Common myeloid progenitor, CD34-positive (primary cell): Measurements from ENCODE around the gene NAA80.
"Not testable (repeated sequence)": the region's sequence is repeated elsewhere in the genome, so short reads cannot be mapped to it uniquely, and the experiment has no call there.

Source experiments
- CTCF ChIA-PET: fragments of 350-600 bp; sonication (Branson Sonifier 250); formaldehyde crosslinking; loops from one replicate; lab custom pipeline; 2021; ENCODE audit warnings: antibody characterized with exemption; lab: Charles Lee
- POLR2A ChIA-PET: fragments of 350-600 bp; sonication (Branson Sonifier 250); formaldehyde crosslinking; loops from one replicate; lab custom pipeline; 2021; ENCODE audit warnings: antibody characterized with exemption; lab: Charles Lee
- DNase-seq, 3 donors: peaks; one replicate each; pipeline versions ENCODE4 v3.0.0 to v3.0.0-alpha.2; 2013
- H3K27ac ChIP-seq, 2 experiments: 1 replicate in 1 of 2; 2 replicates in 1 of 2; pipeline ENCODE4 v1.7.0; 2013; ENCODE audit warnings: inconsistent platforms in 2 of 2, low read length in 2 of 2, mild to moderate bottlenecking in 2 of 2, low read depth in 1 of 2, moderate library complexity in 1 of 2; ENCODE audit not compliant: severe bottlenecking in 2 of 2, insufficient read depth in 1 of 2, poor library complexity in 1 of 2
- H3K27me3 ChIP-seq, 5 experiments: replicated peaks in 2 of 5; 1 replicate in 3 of 5; 2 replicates in 2 of 5; pipeline versions ENCODE4 v1.6.1 to v1.7.0; 2013; ENCODE audit warnings: low read length in 4 of 5, mild to moderate bottlenecking in 2 of 5, moderate library complexity in 2 of 5, inconsistent platforms in 1 of 5; ENCODE audit not compliant: insufficient read depth in 5 of 5, control insufficient read depth in 4 of 5
- H3K36me3 ChIP-seq, 4 experiments: 1 replicate in 2 of 4; 2 replicates in 2 of 4; pipeline versions ENCODE4 v1.6.1 to v1.7.0; 2013; ENCODE audit warnings: low read length in 3 of 4, control low read depth in 1 of 4, mild to moderate bottlenecking in 1 of 4; ENCODE audit not compliant: control insufficient read depth in 4 of 4, insufficient read depth in 4 of 4
- H3K4me1 ChIP-seq, 4 experiments: 1 replicate in 3 of 4; 2 replicates in 1 of 4; pipeline versions ENCODE4 v1.6.1 to v1.7.1; 2013; ENCODE audit warnings: low read length in 3 of 4, mild to moderate bottlenecking in 3 of 4, control low read depth in 1 of 4, inconsistent platforms in 1 of 4, moderate library complexity in 1 of 4; ENCODE audit not compliant: control insufficient read depth in 4 of 4, insufficient read depth in 4 of 4; ENCODE audit errors: control extremely low read depth in 1 of 4
- H3K4me3 ChIP-seq, 7 experiments: 1 replicate in 4 of 7; 2 replicates in 3 of 7; pipeline versions ENCODE4 v1.5.1 to v1.7.0; 2013; ENCODE audit warnings: mild to moderate bottlenecking in 7 of 7, low read length in 6 of 7, moderate library complexity in 6 of 7, inconsistent platforms in 2 of 7, low read depth in 2 of 7, control low read depth in 1 of 7; ENCODE audit not compliant: insufficient read depth in 4 of 7, control insufficient read depth in 1 of 7; ENCODE audit errors: extremely low read depth in 1 of 7
- H3K9me3 ChIP-seq, 5 experiments: 1 replicate in 4 of 5; 2 replicates in 1 of 5; pipeline versions ENCODE4 v1.6.1 to v1.7.1; 2013; ENCODE audit warnings: low read length in 4 of 5, mild to moderate bottlenecking in 2 of 5, inconsistent platforms in 1 of 5, low read depth in 1 of 5, moderate library complexity in 1 of 5; ENCODE audit not compliant: control insufficient read depth in 4 of 5, insufficient read depth in 2 of 5; ENCODE audit errors: control extremely low read depth in 1 of 5
- WGBS: methylation state at CpG from one replicate; pipeline ENCODE4 v1.1.5; 2013; ENCODE audit not compliant: insufficient coverage; 5-methylcytosine and 5-hydroxymethylcytosine counted together

NAA80 gene

DNA sequence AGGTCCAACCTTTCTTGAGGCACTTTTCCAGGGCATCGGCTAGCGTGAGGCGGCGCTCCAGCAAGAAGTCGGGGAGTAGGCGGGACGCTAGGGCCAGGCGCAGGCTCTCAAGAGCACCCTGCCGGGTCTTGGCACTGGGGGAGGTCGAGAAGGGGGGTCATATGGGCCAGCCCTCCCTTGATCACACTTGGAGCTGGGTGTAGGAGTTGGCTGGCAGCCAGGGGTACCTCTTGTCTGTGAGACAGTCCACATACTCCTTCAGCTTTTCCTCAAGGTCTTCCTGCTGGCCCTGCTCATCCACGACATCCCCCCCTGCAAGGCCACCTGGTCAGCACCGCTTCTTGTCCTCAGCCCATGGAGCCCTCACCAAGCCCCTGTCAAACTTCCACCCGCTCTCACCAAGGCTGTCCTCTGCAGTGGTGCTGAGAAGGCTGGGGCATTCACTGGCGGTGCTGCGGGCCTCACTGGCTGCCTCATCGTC lies 9.0 kb downstream of the NAA80 start:
- DNase-seq: no peak
- CTCF ChIA-PET: interaction anchor here (1.5 to 3.4 kb wide), 3 partner anchors 15 to 34 kb away, joined by 4 to 10 read pairs (median 6); no protein-coding TSS in a partner anchor
- WGBS: 95% methylated on average over 14 of the region's 16 CpGs
- no peaks in the 10 kb centered on the region for H3K9me3 ChIP-seq
- POLR2A ChIA-PET: no interaction called here
- no peak overlapping the region for H3K4me3 ChIP-seq
- H3K27me3 ChIP-seq: no peaks in the 10 kb centered on the region
- peaks cover 3 to 25% (median 19%) of the 10 kb centered on the region in 4 experiments for H3K4me1 ChIP-seq
- peaks cover 2 to 52% (median 36%) of the 10 kb centered on the region in 4 experiments for H3K36me3 ChIP-seq
- H3K27ac ChIP-seq: no peak overlapping the region

DNA sequence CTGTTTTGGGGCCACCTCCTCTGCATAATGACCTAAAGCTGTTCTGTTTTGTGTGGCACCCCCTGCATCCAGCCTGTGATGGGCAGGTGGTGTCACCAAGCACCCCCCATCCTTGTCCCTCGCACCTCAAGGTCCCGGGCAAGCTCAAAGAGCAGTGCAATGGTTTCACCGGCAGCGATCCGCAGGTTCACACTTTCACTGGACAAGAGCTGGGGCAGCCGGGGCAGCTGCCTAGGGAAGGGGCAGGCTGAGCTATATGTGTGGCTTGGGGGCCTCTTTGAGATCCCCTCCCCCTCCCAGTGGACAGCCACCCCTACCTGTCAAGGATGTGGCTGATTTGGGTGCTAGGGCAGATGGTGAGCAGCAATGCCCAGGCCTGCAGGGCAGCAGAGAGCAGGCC lies 10.1 kb downstream of the NAA80 start:
- DNase-seq: no peak
- CTCF ChIA-PET: interaction anchor here (0.7 to 3.4 kb wide), 8 partner anchors 8 to 35 kb away, joined by 3 to 10 read pairs (median 3); partner anchors contain the start of genes HYAL3 and NAA80
- Histone ChIP-seq H3K36me3 (peaks cover 2 to 49% (median 36%) of the 10 kb centered on the region in 4 experiments), H3K27ac (no peak overlapping the region), H3K4me1 (peaks cover 3 to 25% (median 19%) of the 10 kb centered on the region in 4 experiments), H3K27me3 (no peaks in the 10 kb centered on the region), H3K4me3 (no peak overlapping the region), H3K9me3 (no peaks in the 10 kb centered on the region)
- POLR2A ChIA-PET: no interaction called here
- 100% methylated on average over 6 of the region's 6 CpGs for WGBS

DNA sequence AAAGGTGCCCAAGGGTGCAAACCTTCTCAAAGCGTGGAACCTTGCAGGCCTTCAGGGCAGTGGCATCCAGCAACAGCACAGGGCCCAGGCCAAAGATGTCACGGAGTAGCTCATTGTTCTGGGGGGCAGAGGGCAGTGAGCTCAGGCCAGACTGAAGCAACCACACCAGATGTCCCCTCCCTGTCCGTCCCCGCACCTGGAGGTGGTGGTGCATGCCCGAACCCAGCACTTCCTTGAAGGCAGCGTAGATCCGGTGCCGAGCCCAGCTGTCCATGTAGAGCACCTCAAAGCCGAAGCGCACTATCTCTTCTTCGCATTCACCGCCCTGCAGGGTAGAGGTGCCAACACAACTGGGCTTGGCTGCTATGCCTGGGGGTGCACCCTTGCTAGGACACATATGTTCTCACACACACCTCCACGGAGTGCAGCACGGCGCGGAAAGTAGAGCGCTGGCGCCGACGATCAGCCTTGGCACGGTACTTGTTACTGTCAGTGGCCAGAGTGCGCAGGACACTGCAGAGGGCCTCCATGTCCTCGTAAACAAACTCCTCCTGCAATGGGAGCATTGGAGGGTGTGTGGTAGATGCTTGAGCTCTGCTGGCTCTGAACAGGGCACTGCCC lies 10.7 kb downstream of the NAA80 start:
- H3K36me3 ChIP-seq: peaks cover 2 to 49% (median 36%) of the 10 kb centered on the region in 4 experiments
- DNase-seq: no peak
- H3K27ac ChIP-seq: no peak overlapping the region
- no peak overlapping the region for H3K4me3 ChIP-seq
- no peaks in the 10 kb centered on the region for H3K27me3 ChIP-seq
- peaks cover 3 to 25% (median 19%) of the 10 kb centered on the region in 4 experiments for H3K4me1 ChIP-seq
- no peaks in the 10 kb centered on the region for H3K9me3 ChIP-seq
- CTCF ChIA-PET: interaction anchor here (0.7 to 3.4 kb wide), 8 partner anchors 9 to 28 kb away, joined by 3 to 10 read pairs (median 3); partner anchors contain the start of genes HYAL3, LSMEM2 and NAA80
- POLR2A ChIA-PET: no interaction called here
- 97% methylated on average over 13 of the region's 23 CpGs for WGBS

DNA sequence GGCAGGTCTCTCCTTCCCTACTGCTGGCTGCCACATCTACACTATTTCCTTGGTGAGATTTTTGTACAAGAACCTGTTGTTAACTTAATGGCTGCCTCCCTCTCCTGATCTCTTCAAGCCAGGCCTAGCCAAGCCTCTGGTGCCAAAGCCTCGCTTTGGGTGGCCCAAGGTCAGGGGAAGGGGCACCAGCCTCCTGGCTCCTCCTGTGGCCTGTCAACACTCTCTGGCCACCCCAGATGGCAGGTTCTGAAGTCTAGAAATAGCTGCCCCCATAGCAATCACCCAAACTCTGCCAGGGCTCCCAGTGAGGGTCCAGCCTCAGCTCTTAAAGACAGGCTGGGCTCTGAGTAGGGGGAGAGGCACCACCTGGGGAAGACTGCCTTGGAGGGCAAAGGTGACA lies 11.9 kb downstream of the NAA80 start:
- Histone ChIP-seq H3K4me3 (no peak overlapping the region), H3K9me3 (no peaks in the 10 kb centered on the region), H3K4me1 (peaks cover 3 to 17% (median 13%) of the 10 kb centered on the region in 4 experiments), H3K27me3 (no peaks in the 10 kb centered on the region), H3K36me3 (peaks cover 2 to 49% (median 36%) of the 10 kb centered on the region in 4 experiments), H3K27ac (no peak overlapping the region)
- ChIA-PET CTCF (interaction anchor here (0.7 to 3.4 kb wide), 4 partner anchors 9 to 27 kb away, joined by 3 to 10 read pairs (median 3); partner anchors contain the start of genes HYAL3 and NAA80), POLR2A (no interaction called here)
- no CpG with 5 or more reads among the region's 1 CpG for WGBS
- no peak for DNase-seq

DNA sequence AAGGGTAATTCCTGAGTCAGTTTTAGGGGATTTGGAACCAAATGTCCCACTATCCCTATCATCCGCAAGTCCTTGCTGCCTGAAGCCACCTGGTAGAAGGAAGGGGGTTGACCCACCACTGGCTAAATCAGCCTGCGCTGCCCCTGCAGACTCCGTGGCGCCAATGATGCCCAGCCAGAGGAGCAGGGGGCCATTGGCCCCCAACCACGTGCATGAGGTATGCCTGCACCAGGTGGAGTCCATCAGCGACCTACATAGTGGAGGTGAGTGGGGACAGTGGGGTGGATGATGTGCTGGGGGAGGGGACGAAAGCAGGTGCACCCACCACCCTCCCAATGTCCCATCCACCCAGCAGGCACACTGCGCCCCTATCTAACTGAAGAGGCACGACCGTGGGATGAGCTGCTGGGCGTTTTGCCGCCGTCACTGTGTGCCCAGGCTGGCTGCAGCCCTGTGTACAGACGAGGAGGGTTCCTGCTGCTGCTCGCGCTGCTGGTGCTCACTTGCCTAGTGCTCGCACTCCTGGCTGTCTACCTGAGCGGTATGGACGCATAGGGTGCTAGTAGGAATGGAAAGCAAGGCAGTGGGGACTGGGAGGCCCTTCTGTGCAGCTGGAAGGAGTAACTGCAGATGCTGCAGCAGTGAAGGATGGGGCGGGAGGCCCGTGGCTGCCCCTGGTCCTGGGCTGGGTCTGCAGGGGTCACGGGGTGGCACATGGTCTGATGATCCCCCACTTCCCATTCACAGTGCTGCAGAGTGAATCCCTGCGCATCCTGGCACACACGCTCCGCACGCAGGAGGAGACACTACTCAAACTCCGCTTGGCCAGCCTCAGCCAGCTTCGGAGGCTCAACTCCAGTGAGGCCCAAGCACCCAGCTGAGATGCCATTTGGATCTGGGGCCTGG lies 12.6 kb downstream of the NAA80 start:
- Histone ChIP-seq H3K36me3 (peaks cover 2 to 49% (median 36%) of the 10 kb centered on the region in 4 experiments), H3K4me3 (no peak overlapping the region), H3K4me1 (peaks cover 3 to 14% (median 9%) of the 10 kb centered on the region in 4 experiments), H3K27me3 (no peaks in the 10 kb centered on the region), H3K9me3 (no peaks in the 10 kb centered on the region), H3K27ac (no peak overlapping the region)
- DNase-seq: no peak
- ChIA-PET POLR2A (no interaction called here), CTCF (interaction anchor here (1.5 kb wide), 1 partner anchor 13 kb away, joined by 3 read pairs; the partner anchor contains the start of genes HYAL3 and NAA80)
- WGBS: 92% methylated on average over 25 of the region's 28 CpGs

DNA sequence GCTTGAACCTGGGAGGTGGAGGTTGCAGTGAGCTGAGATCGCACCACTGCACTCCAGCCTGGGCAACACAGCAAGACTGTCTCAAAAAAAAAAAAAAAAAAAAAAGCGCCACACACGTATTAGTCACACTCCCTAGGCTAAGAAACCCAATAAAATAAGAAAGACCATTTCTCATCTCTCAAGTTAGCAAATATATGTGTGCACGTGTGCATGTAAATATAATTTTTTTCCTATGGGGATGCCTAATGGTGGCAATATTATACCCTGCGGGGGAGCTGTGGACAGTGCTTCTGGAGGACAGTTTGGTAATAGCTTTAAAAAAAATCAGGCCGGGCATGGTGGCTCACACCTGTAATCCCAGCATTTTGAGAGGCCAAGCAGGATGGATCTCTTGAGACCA lies 15.1 kb downstream of the NAA80 start:
- CTCF ChIA-PET: interaction anchor here (0.7 to 72.5 kb wide), 2 partner anchors 9 to 52 kb away, joined by 4 to 1875 read pairs; partner anchors contain the start of genes GNAI2 and SLC38A3
- H3K9me3 ChIP-seq, H3K27me3 ChIP-seq, DNase-seq, POLR2A ChIA-PET, H3K4me1 ChIP-seq, H3K4me3 ChIP-seq, H3K27ac ChIP-seq: not testable (repeated sequence)
- H3K36me3 ChIP-seq: peaks cover 2 to 33% (median 26%) of the 10 kb centered on the region in 4 experiments
- 100% methylated on average over 1 of the region's 6 CpGs for WGBS
